Thyroid gland (tissue), 4 donors: Measurements from ENCODE around the gene TGFBR3. TPM values are rescaled to one million over a fixed set of nuclear protein-coding genes. Genes with fewer than 3 reads are reported as not detected.
A peak's percentile ranks its signal among the peaks of the same experiment; 100 is the strongest.

Experiments used
- DNase-seq, 2 donors: peaks; one replicate each; pipeline ENCODE4 v3.0.0-alpha.2; 2019
- H3K27ac ChIP-seq, 3 donors: fragments of 200-600 bp; sonication (generic); 1 replicate in 2 of 3; 2 replicates in 1 of 3; pipeline ENCODE4 v1.5.1; 2016 to 2019; ENCODE audit warnings: mild to moderate bottlenecking in 1 of 3, moderate library complexity in 1 of 3
- H3K27me3 ChIP-seq: fragments of 200-600 bp; sonication (generic); one replicate; pipeline ENCODE4 v1.5.1; 2019
- H3K36me3 ChIP-seq, 2 donors: fragments of 200-600 bp; sonication (generic); one replicate each; pipeline ENCODE4 v1.5.1; 2016 to 2019
- H3K4me1 ChIP-seq, 2 donors: fragments of 200-600 bp; sonication (generic); one replicate each; pipeline ENCODE4 v1.5.1; 2017 to 2019
- H3K4me3 ChIP-seq, 3 donors: fragments of 200-600 bp; sonication (generic); replicated peaks in 1 of 3; 1 replicate in 2 of 3; 2 replicates in 1 of 3; pipeline ENCODE4 v1.5.1; 2016; ENCODE audit warnings: mild to moderate bottlenecking in 1 of 3
- H3K9me3 ChIP-seq: fragments of 200-600 bp; sonication (generic); one replicate; pipeline ENCODE4 v1.5.1; 2017
- CTCF ChIP-seq, 6 experiments: fragments of 200-600 bp in 3 of 6; fragments of 450-650 bp in 3 of 6; sonication (generic) in 3 of 6; IDR thresholded peaks; one replicate each; pipeline ENCODE4 v1.5.1; 2016 to 2019; ENCODE audit warnings: antibody characterized with exemption in 6 of 6, mild to moderate bottlenecking in 2 of 6, inconsistent platforms in 1 of 6, moderate library complexity in 1 of 6
- POLR2A ChIP-seq, 2 donors: fragments of 450-650 bp; IDR thresholded peaks; one replicate each; pipeline ENCODE4 v1.6.1; 2017; ENCODE audit warnings: antibody characterized with exemption in 2 of 2, mild to moderate bottlenecking in 2 of 2, moderate library complexity in 1 of 2
- WGBS, 2 donors: methylation state at CpG; one replicate each; pipeline ENCODE4 v1.1.5; 2017; 5-methylcytosine and 5-hydroxymethylcytosine counted together
- intact Hi-C: fragments of 100-400 bp; cut with DNase I; formaldehyde crosslinking; loops from one replicate; pipeline ENCODE4 v1.15.1; 2023
- total RNA-seq, 4 donors: library from RNA; depleted of rRNA; stranded (reverse); fragments of >200 nt; gene quantifications; one replicate each; pipeline ENCODE4 v1.2.3, GENCODE V29; 2016

The TGFBR3 gene
- total RNA-seq, 4 donors from 2014 or later, result 37.2 to 223 (median 106) TPM

GRCh38 chr1:91720044-91720443 lies 165.9 kb downstream of the TGFBR3 start:
- 64 to 72% methylated on average over 5 of the region's 5 CpGs for WGBS, 2 donors
- no peak for DNase-seq
- Histone ChIP-seq H3K4me1 (peaks cover 5 to 13% of the 10 kb centered on the region in 2 donors), H3K27me3 (no peaks in the 10 kb centered on the region), H3K9me3 (no peaks in the 10 kb centered on the region), H3K27ac (peak overlapping the region in 1 of 3 donors; percentile 17), H3K36me3 (peaks cover 0 to 9% of the 10 kb centered on the region in 2 donors), H3K4me3 (no peak overlapping the region)
- intact Hi-C loops, result no loop called here
- TF ChIP-seq CTCF (IDR thresholded peaks at IDR 0.05) (no peak), POLR2A (IDR thresholded peaks at IDR 0.05) (no peak)

GRCh38 chr1:91718877-91719276 lies 167.1 kb downstream of the TGFBR3 start:
- WGBS, 2 donors, result 94 to 95% methylated on average over 5 of the region's 5 CpGs
- no peak overlapping the region for H3K4me3 ChIP-seq
- TF ChIP-seq CTCF (IDR thresholded peaks at IDR 0.05), result no peak
- no peak for TF ChIP-seq POLR2A (IDR thresholded peaks at IDR 0.05)
- peaks cover 0 to 9% of the 10 kb centered on the region in 2 donors for H3K36me3 ChIP-seq
- intact Hi-C loops, result no loop called here
- no peak overlapping the region for H3K27ac ChIP-seq
- no peaks in the 10 kb centered on the region for H3K9me3 ChIP-seq
- no peak for DNase-seq
- H3K27me3 ChIP-seq, result no peaks in the 10 kb centered on the region
- H3K4me1 ChIP-seq, result peaks cover 3 to 8% of the 10 kb centered on the region in 2 donors

- Histone ChIP-seq H3K4me1 (peaks cover 3 to 7% of the 10 kb centered on the region in 2 donors), H3K27ac (no peak overlapping the region), H3K36me3 (peaks cover 0 to 9% of the 10 kb centered on the region in 2 donors), H3K4me3 (no peak overlapping the region), H3K9me3 (no peaks in the 10 kb centered on the region), H3K27me3 (no peaks in the 10 kb centered on the region)
- DNase-seq, result no peak
- intact Hi-C loops, result no loop called here
- no peak for TF ChIP-seq CTCF (IDR thresholded peaks at IDR 0.05)
- no peak for TF ChIP-seq POLR2A (IDR thresholded peaks at IDR 0.05)
- 83 to 100% methylated on average over 2 of the region's 2 CpGs for WGBS, 2 donors
Measured at GRCh38 chr1:91718368-91718767, 167.6 kb downstream of the TGFBR3 start.

- WGBS, 2 donors, result 82 to 83% methylated on average over 2 of the region's 2 CpGs
- Histone ChIP-seq H3K4me3 (no peak overlapping the region), H3K4me1 (peaks cover 3 to 7% of the 10 kb centered on the region in 2 donors), H3K27me3 (no peaks in the 10 kb centered on the region), H3K9me3 (no peaks in the 10 kb centered on the region), H3K36me3 (peaks cover 0 to 9% of the 10 kb centered on the region in 2 donors), H3K27ac (no peak overlapping the region)
- no peak for DNase-seq
- intact Hi-C loops, result no loop called here
- TF ChIP-seq CTCF (IDR thresholded peaks at IDR 0.05) (no peak), POLR2A (IDR thresholded peaks at IDR 0.05) (no peak)
Measured at GRCh38 chr1:91717839-91718238, 168.1 kb downstream of the TGFBR3 start.

GRCh38 chr1:91716339-91716738 lies 169.6 kb downstream of the TGFBR3 start:
- no peak overlapping the region for H3K27ac ChIP-seq
- no peak for DNase-seq
- H3K36me3 ChIP-seq, result peaks cover 0 to 9% of the 10 kb centered on the region in 2 donors
- H3K4me3 ChIP-seq, result no peak overlapping the region
- H3K9me3 ChIP-seq, result no peaks in the 10 kb centered on the region
- whole genome bisulfite sequencing, 2 donors, result 62 to 67% methylated on average over 3 of the region's 3 CpGs
- peaks cover 3 to 7% of the 10 kb centered on the region in 2 donors for H3K4me1 ChIP-seq
- intact Hi-C loops, result no loop called here
- TF ChIP-seq POLR2A (IDR thresholded peaks at IDR 0.05), result no peak
- no peak for TF ChIP-seq CTCF (IDR thresholded peaks at IDR 0.05)
- H3K27me3 ChIP-seq, result no peaks in the 10 kb centered on the region
